HepG2 (cell line): ENCODE measurements around the gene ALOX12. TPM values are rescaled to one million over a fixed set of nuclear protein-coding genes. Genes with fewer than 3 reads are reported as not detected.

Experiments used
- ATAC-seq: fragments of 200-7000 bp; cut with Tn5 transposase; 3 replicates; pipeline ENCODE4 v1.9.1; 2020; ENCODE audit warnings: mild to moderate bottlenecking, moderate library complexity
- BruUV-seq: library from RNA; stranded (reverse); fragments of 400-500 nt; replicated peaks from 2 replicates; lab custom pipeline; 2021; lab: Mats Ljungman, UMichigan
- CTCF ChIA-PET: fragments of 300-600 bp; formaldehyde crosslinking; extraction: SDS; loops from one replicate; lab custom pipeline; 2021; ENCODE audit warnings: low total read pairs, inconsistent platforms, low intra/inter-chr PET ratio; lab: Yijun Ruan, JAX
- POLR2A ChIA-PET: fragments of 350-600 bp; sonication (Branson Sonifier 250); formaldehyde crosslinking; loops from one replicate; lab custom pipeline; 2020; ENCODE audit warnings: antibody characterized with exemption, inconsistent platforms; lab: Yijun Ruan, JAX
- DNase-seq: peaks from one replicate; pipeline ENCODE4 v3.0.0-alpha.2; 2015; ENCODE audit warnings: low spot score
- FAIRE-seq: peaks from 3 replicates; lab custom pipeline; 2011; peaks lifted over from hg19 to GRCh38; lab: Jason Lieb, UNC
- H2AFZ ChIP-seq: one replicate; pipeline ENCODE4 v1.6.1; 2011; ENCODE audit warnings: low read length, inconsistent platforms
- H3K27ac ChIP-seq: fragments of 300-600 bp; 3 replicates; pipeline ENCODE4 v1.8.0; 2011; ENCODE audit warnings: mixed run types, mild to moderate bottlenecking, mixed read lengths, low read length, inconsistent platforms; ENCODE audit not compliant: insufficient read depth; ENCODE audit errors: extremely low read length
- H3K27me3 ChIP-seq, 2 experiments: fragments of 200-600 bp in 1 of 2; 2 replicates in 1 of 2; 3 replicates in 1 of 2; pipeline versions ENCODE4 v1.6.0 to v1.8.0; 2011; ENCODE audit warnings: low read length in 2 of 2, mild to moderate bottlenecking in 2 of 2, moderate library complexity in 2 of 2, inconsistent platforms in 1 of 2; ENCODE audit not compliant: insufficient read depth in 2 of 2, control insufficient read depth in 1 of 2
- H3K36me3 ChIP-seq, 2 experiments: fragments of 200-600 bp in 1 of 2; replicated peaks in 1 of 2; 2 replicates in 1 of 2; 3 replicates in 1 of 2; pipeline versions ENCODE4 v1.5.1 to v1.8.0; 2011; ENCODE audit warnings: low read length in 2 of 2, inconsistent platforms in 1 of 2; ENCODE audit not compliant: insufficient read depth in 2 of 2, control insufficient read depth in 1 of 2
- H3K4me1 ChIP-seq: 2 replicates; pipeline ENCODE4 v1.5.1; 2012; ENCODE audit warnings: low read length, inconsistent platforms; ENCODE audit not compliant: insufficient read depth
- H3K4me2 ChIP-seq: 2 replicates; pipeline ENCODE4 v1.6.0; 2011; ENCODE audit warnings: low read depth, low read length, inconsistent platforms
- H3K4me3 ChIP-seq, 3 experiments: fragments of 200-600 bp in 1 of 3; sonication (generic), shearing (Covaris generic) in 1 of 3; replicated peaks in 1 of 3; 2 replicates each; pipeline ENCODE4 v1.5.1; 2011 to 2016; ENCODE audit warnings: low read length in 3 of 3, inconsistent platforms in 2 of 3, low read depth in 2 of 3, mild to moderate bottlenecking in 2 of 3, control low read depth in 1 of 3, mixed read lengths in 1 of 3; ENCODE audit not compliant: insufficient read depth in 1 of 3
- H3K79me2 ChIP-seq: one replicate; pipeline ENCODE4 v1.6.1; 2011; ENCODE audit warnings: low read length, inconsistent platforms; ENCODE audit not compliant: insufficient read depth
- H3K9ac ChIP-seq: 2 replicates; pipeline ENCODE4 v1.6.0; 2011; ENCODE audit warnings: mild to moderate bottlenecking, low read depth, low read length, inconsistent platforms; ENCODE audit not compliant: insufficient read depth
- H3K9me3 ChIP-seq: 2 replicates; pipeline ENCODE4 v1.5.1; 2012; ENCODE audit warnings: mild to moderate bottlenecking, low read length
- H4K20me1 ChIP-seq: 2 replicates; pipeline ENCODE4 v1.6.0; 2011; ENCODE audit warnings: inconsistent platforms, mild to moderate bottlenecking, low read length, moderate library complexity; ENCODE audit not compliant: insufficient read depth
- CBX5 ChIP-seq: sonication (generic); formaldehyde crosslinking; IDR thresholded peaks from 2 replicates; pipeline ENCODE4 v1.4.0; 2020; ENCODE audit warnings: missing genetic modification reagents, borderline replicate concordance
- CTCF ChIP-seq: sonication (generic); formaldehyde crosslinking; IDR thresholded peaks from 2 replicates; pipeline ENCODE4 v1.5.0; 2020; ENCODE audit warnings: mild to moderate bottlenecking, missing genetic modification reagents, moderate library complexity
- EP300 ChIP-seq, 3 experiments: sonication (generic) in 1 of 3; formaldehyde crosslinking in 1 of 3; IDR thresholded peaks; 2 replicates each; pipeline versions ENCODE4 v1.5.1 to v1.6.1; 2011 to 2020; ENCODE audit warnings: low read depth in 2 of 3, low read length in 2 of 3, borderline replicate concordance in 1 of 3, improper control_type of control experiment in 1 of 3, mild to moderate bottlenecking in 1 of 3, missing genetic modification reagents in 1 of 3, moderate library complexity in 1 of 3
- GATAD2A ChIP-seq: IDR thresholded peaks from 2 replicates; pipeline ENCODE4 v1.6.1; 2016
- GRHL1 ChIP-seq: sonication (generic); formaldehyde crosslinking; conservative IDR thresholded peaks from 2 replicates; pipeline ENCODE4 v1.8.0; 2022; ENCODE audit warnings: missing genetic modification reagents
- PBX3 ChIP-seq: sonication (generic); formaldehyde crosslinking; IDR thresholded peaks from 2 replicates; pipeline ENCODE4 v1.8.1; 2023; ENCODE audit warnings: missing genetic modification reagents, inconsistent platforms, borderline replicate concordance
- PHB2 ChIP-seq: fragments of 450-650 bp; IDR thresholded peaks from 2 replicates; pipeline ENCODE4 v1.6.1; 2018; ENCODE audit not compliant: partially characterized antibody
- SAFB2 ChIP-seq: sonication (generic); formaldehyde crosslinking; IDR thresholded peaks from 2 replicates; pipeline ENCODE4 v1.5.1; 2020; ENCODE audit warnings: missing genetic modification reagents, low read depth, mild to moderate bottlenecking, borderline replicate concordance
- SRSF4 ChIP-seq: fragments of 200-400 bp; formaldehyde crosslinking; IDR thresholded peaks from one replicate; pipeline ENCODE4 v1.6.1; 2018; ENCODE audit warnings: mild to moderate bottlenecking, low read depth, low read length, moderate library complexity; ENCODE audit not compliant: poor library complexity, severe bottlenecking
- STAG1 ChIP-seq: sonication (generic); formaldehyde crosslinking; IDR thresholded peaks from 2 replicates; pipeline ENCODE4 v1.4.0; 2020; ENCODE audit warnings: missing genetic modification reagents
- TOE1 ChIP-seq: sonication (generic); formaldehyde crosslinking; IDR thresholded peaks from 2 replicates; pipeline ENCODE4 v1.4.0; 2020; ENCODE audit warnings: mild to moderate bottlenecking, missing genetic modification reagents
- WGBS: methylation state at CpG from one replicate; pipeline ENCODE4 v1.1.6; 2017; ENCODE audit warnings: low lambda C conversion rate; 5-methylcytosine and 5-hydroxymethylcytosine counted together
- in situ Hi-C: cut with HindIII; loops from 2 replicates; pipeline ENCODE4 v1.10.0; 2017; ENCODE audit warnings: low pct_unique_long_range_greater_than_20kb; ENCODE audit not compliant: extremely low pct_ligation_motif_present
- intact Hi-C: fragments of 100-400 bp; cut with micrococcal nuclease; formaldehyde crosslinking; loops from one replicate; pipeline ENCODE4 v1.10.0; 2022; ENCODE audit not compliant: unreplicated experiment
- polyA plus RNA-seq, 8 experiments: library from polyadenylated mRNA; depleted of rRNA in 3 of 8; stranded (reverse) in 7 of 8; unstranded in 1 of 8; fragments of >200 nt; fragmentation: Illumina TruSeq in 4 of 8; extraction: Trizol in 4 of 8; gene quantifications; 2 replicates each; pipeline versions ENCODE4 v1.2.1 to v1.2.3, GENCODE V29; 2011 to 2016; ENCODE audit warnings: low read depth in 4 of 8, missing spikeins in 1 of 8, mixed read lengths in 1 of 8; ENCODE audit not compliant: insufficient read depth in 1 of 8
- total RNA-seq, 5 experiments: library from RNA; depleted of rRNA; stranded (reverse); fragments of >200 nt; fragmentation: Illumina TruSeq; extraction: Trizol; gene quantifications; 2 replicates each; pipeline ENCODE4 v1.2.3, GENCODE V29; 2016; ENCODE audit warnings: low read depth in 1 of 5

The ALOX12 gene
- total and polyA plus RNA-seq, 2 of the 13 experiments (the other 11 are each of a cell fraction or from before 2014, with no cell fraction given) = not detected

- no peak for FAIRE-seq
- H3K4me3 ChIP-seq = no peak overlapping the region
- in situ Hi-C loops = no loop called here
- H3K9me3 ChIP-seq = no peaks in the 10 kb centered on the region
- WGBS = 85% methylated on average over 9 of the region's 11 CpGs
- peaks cover 16 to 40% of the 10 kb centered on the region in 2 experiments; a peak in 4 of 5 replicates for H3K36me3 ChIP-seq
- H3K27me3 ChIP-seq = no peaks in the 10 kb centered on the region
- TF ChIP-seq PBX3 (CRISPR knock-in tag) = no peak
- ChIA-PET POLR2A (no interaction called here), CTCF (no interaction called here)
- H4K20me1 ChIP-seq = no peaks in the 10 kb centered on the region
- no peak overlapping the region for H3K4me2 ChIP-seq
- ATAC-seq = no peak
- H3K4me1 ChIP-seq = no peaks in the 10 kb centered on the region
- DNase-seq = no peak
- H2AFZ ChIP-seq = no peak overlapping the region
- no TSS peak for BruUV-seq
- intact Hi-C loops = no loop called here
- no peaks in the 10 kb centered on the region for H3K79me2 ChIP-seq
- H3K27ac ChIP-seq = no peak overlapping the region
- no peak overlapping the region for H3K9ac ChIP-seq
Measured at GRCh38 chr17:6998855-6999508, 3.1 kb downstream of the ALOX12 start.

- no peaks in the 10 kb centered on the region for H3K4me1 ChIP-seq
- H3K36me3 ChIP-seq = peaks cover 16 to 41% of the 10 kb centered on the region in 2 experiments; a peak in 4 of 5 replicates
- no peak overlapping the region for H3K9ac ChIP-seq
- POLR2A ChIA-PET = no interaction called here
- peaks cover 4% of the 10 kb centered on the region; the same call in 1 of the 2 replicates for H4K20me1 ChIP-seq
- H3K4me2 ChIP-seq = no peak overlapping the region
- DNase-seq (no peak), FAIRE-seq (no peak), ATAC-seq (no peak)
- in situ Hi-C loops (loop anchor here (5.0 to 10.0 kb wide), 2 partner anchors 89 to 147 kb away; no protein-coding TSS in a partner anchor), intact Hi-C loops (no loop called here)
- H2AFZ ChIP-seq = no peak overlapping the region
- no peaks in the 10 kb centered on the region for H3K79me2 ChIP-seq
- no peak overlapping the region for H3K4me3 ChIP-seq
- H3K27ac ChIP-seq = no peak overlapping the region
- 79% methylated on average over 10 of the region's 10 CpGs for WGBS
- CTCF ChIA-PET = no interaction called here
- H3K27me3 ChIP-seq = no peaks in the 10 kb centered on the region
- BruUV-seq = no TSS peak
- H3K9me3 ChIP-seq = no peaks in the 10 kb centered on the region
- TF ChIP-seq SRSF4 = no peak
- no peak for TF ChIP-seq GRHL1 (CRISPR knock-in tag)
- TF ChIP-seq CTCF (CRISPR knock-in tag) = peak; percentile 44
- TF ChIP-seq TOE1 (CRISPR knock-in tag) = no peak
- no peak for TF ChIP-seq SAFB2 (CRISPR knock-in tag)
- 0 out of 2 replicates have a peak, but pooled peaks have one; percentile 7 for TF ChIP-seq STAG1
- TF ChIP-seq CBX5 = no peak
- no peak for TF ChIP-seq EP300 (IDR thresholded peaks at IDR 0.05; ENCODE audit: low read depth in 2 of 2, low read length in 2 of 2)
- TF ChIP-seq EP300 (CRISPR knock-in tag; IDR thresholded peaks at IDR 0.05; ENCODE audit: borderline replicate concordance) = no peak
- TF ChIP-seq PHB2 = no peak
- no peak for TF ChIP-seq GATAD2A
Measured at GRCh38 chr17:7001318-7001961, 5.6 kb downstream of the ALOX12 start.
